Amniotic stem cell (primary cell): ENCODE results near the gene MLLT3.

Source experiments
- DNase-seq: peaks from one replicate; lab custom pipeline; 2025; lab: John Stamatoyannopoulos, UW

MLLT3 gene

GRCh38 chr9:20300430-20301115, 321.7 kb downstream of the MLLT3 start:
- no peak for DNase-seq

GRCh38 chr9:20297646-20298084, 324.6 kb downstream of the MLLT3 start:
- DNase-seq, result no peak

GRCh38 chr9:20295555-20295954, 326.7 kb downstream of the MLLT3 start:
- no peak for DNase-seq

DNA sequence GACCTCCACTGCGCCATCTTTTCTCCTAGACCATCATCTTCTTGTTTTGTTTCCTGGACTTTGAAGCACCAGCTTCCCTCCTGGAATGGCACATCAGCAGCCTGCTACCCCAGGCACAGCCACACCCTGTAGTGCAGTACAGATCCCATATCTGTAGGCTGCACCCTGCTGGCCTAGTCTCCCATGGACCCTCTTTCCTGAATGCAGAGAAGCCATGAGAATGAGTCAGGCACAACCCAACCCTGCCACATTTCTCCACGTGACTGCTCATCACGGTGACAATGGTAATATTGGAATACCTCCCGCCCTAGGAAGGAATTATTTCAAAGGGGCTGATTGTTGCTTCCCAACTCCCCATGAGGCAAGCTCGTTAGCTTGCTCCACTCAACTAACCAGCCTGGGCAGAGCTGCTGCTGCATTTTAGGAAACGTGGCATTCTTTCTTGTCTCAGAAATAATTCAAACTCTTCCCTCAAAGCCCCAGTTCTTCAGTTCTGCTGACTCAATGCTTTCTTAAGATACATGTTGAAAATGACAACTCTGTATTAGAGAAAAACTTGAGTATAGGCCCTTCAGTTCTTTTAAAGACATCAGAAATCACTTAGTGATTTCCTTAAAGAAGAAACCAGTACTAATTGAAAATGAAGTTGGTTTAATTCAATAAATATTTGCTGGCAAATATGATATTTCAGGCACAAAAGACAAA, 328.1 kb downstream of the MLLT3 start:
- DNase-seq, result no peak

- DNase-seq, result no peak
Measured at GRCh38 chr9:20292002-20292401, 330.3 kb downstream of the MLLT3 start.
